ENCODE results near the gene KIAA0930. TPM values are rescaled to one million over a fixed set of nuclear protein-coding genes. Genes with fewer than 3 reads are reported as not detected.

KIAA0930 gene
- total RNA-seq, 1 donor from 2014 or later = 103 TPM

GRCh38 chr22:45235101-45235777 is 5.5 kb downstream of the KIAA0930 start:
- no peaks in the 10 kb centered on the region for H3K27me3 Mint-ChIP-seq (ENCODE audit: low read depth)
- peaks cover 21% of the 10 kb centered on the region for H3K4me1 Mint-ChIP-seq (ENCODE audit: low read depth)
- TF ChIP-seq CTCF (IDR thresholded peaks at IDR 0.05) = no peak
- DNase-seq (ENCODE audit: low spot score) = no peak
- H3K4me3 Mint-ChIP-seq (ENCODE audit: unreplicated experiment) = no peak overlapping the region
- no peak overlapping the region for H3K27ac Mint-ChIP-seq (ENCODE audit: unreplicated experiment)
- peaks cover 3% of the 10 kb centered on the region for H3K36me3 Mint-ChIP-seq (ENCODE audit: low read depth)
- H3K9me3 Mint-ChIP-seq (ENCODE audit: low read depth) = no peaks in the 10 kb centered on the region

- no peak for TF ChIP-seq CTCF (IDR thresholded peaks at IDR 0.05)
- Mint-ChIP-seq H3K36me3 (ENCODE audit: low read depth) (peaks cover 3% of the 10 kb centered on the region), H3K27me3 (ENCODE audit: low read depth) (no peaks in the 10 kb centered on the region), H3K4me3 (ENCODE audit: unreplicated experiment) (no peak overlapping the region), H3K27ac (ENCODE audit: unreplicated experiment) (no peak overlapping the region), H3K4me1 (ENCODE audit: low read depth) (peaks cover 11% of the 10 kb centered on the region), H3K9me3 (ENCODE audit: low read depth) (no peaks in the 10 kb centered on the region)
- no peak for DNase-seq (ENCODE audit: low spot score)
These were observed 6.9 kb downstream of the KIAA0930 start for GRCh38 chr22:45233827-45234226.

DNA sequence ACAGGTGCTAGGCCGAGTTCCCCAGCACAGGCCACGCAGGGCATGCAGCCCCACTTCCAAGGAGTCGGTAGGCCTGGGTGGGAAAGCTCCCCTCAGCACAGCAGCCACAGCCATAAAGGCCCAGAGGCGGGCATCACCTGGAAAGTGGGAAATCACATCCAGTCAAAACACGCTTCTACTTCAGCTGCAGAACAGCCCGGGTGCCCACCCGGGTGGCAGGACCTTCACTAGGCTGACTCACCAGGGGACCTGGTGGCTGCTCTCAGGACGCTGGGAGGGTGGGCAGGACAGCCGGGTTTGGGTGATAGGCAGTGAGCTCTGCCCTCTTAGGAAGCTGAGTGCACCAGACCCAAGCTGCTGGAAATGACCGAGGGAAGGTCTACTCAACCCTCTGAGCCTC is 7.3 kb downstream of the KIAA0930 start:
- Mint-ChIP-seq H3K27me3 (ENCODE audit: low read depth) (no peaks in the 10 kb centered on the region), H3K36me3 (ENCODE audit: low read depth) (peaks cover 1% of the 10 kb centered on the region), H3K4me1 (ENCODE audit: low read depth) (peaks cover 9% of the 10 kb centered on the region), H3K9me3 (ENCODE audit: low read depth) (no peaks in the 10 kb centered on the region), H3K4me3 (ENCODE audit: unreplicated experiment) (no peak overlapping the region), H3K27ac (ENCODE audit: unreplicated experiment) (no peak overlapping the region)
- no peak for TF ChIP-seq CTCF (IDR thresholded peaks at IDR 0.05)
- no peak for DNase-seq (ENCODE audit: low spot score)

- no peak overlapping the region for H3K27ac Mint-ChIP-seq (ENCODE audit: unreplicated experiment)
- H3K36me3 Mint-ChIP-seq (ENCODE audit: low read depth) = no peaks in the 10 kb centered on the region
- no peaks in the 10 kb centered on the region for H3K9me3 Mint-ChIP-seq (ENCODE audit: low read depth)
- TF ChIP-seq CTCF (IDR thresholded peaks at IDR 0.05) = no peak
- DNase-seq (ENCODE audit: low spot score) = no peak
- H3K4me1 Mint-ChIP-seq (ENCODE audit: low read depth) = peaks cover 12% of the 10 kb centered on the region
- H3K27me3 Mint-ChIP-seq (ENCODE audit: low read depth) = no peaks in the 10 kb centered on the region
- no peak overlapping the region for H3K4me3 Mint-ChIP-seq (ENCODE audit: unreplicated experiment)
These were observed 9.4 kb downstream of the KIAA0930 start for GRCh38 chr22:45231293-45231692.

DNA sequence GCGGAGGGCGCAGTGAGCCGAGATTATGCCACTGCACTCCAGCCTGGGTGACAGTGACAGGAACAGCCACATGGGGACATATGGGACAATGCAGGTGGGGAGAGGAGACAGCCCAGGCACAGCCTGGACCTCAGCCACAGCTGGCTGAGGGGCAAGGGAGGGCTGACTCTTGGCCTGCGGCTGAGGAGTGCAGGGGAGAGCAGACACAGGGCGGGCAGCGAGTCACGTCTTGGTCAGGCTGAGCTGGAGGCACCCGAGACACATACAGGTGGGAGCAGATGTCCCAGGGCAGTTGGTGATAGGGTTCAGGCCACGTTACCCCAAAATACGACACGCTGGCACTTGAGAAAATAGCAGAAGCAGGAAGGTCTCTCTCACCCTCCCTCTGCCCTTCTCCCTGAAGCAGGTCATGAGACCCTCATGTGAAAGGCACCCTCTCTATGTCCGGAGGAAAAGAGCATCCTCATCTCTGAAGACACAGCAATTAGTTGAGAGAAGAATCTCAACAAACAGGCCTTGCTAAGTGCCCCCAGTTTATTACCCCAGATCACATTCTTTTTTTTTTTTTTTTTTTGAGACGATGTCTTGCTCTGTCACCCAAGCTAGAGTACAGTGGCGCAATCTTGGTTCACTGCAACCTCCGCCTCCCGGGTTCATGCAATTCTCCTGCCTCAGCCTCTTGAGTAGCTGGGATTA is 10.5 kb downstream of the KIAA0930 start:
- peaks cover 20% of the 10 kb centered on the region for H3K4me1 Mint-ChIP-seq (ENCODE audit: low read depth)
- no peaks in the 10 kb centered on the region for H3K27me3 Mint-ChIP-seq (ENCODE audit: low read depth)
- no peak overlapping the region for H3K4me3 Mint-ChIP-seq (ENCODE audit: unreplicated experiment)
- H3K36me3 Mint-ChIP-seq (ENCODE audit: low read depth) = no peaks in the 10 kb centered on the region
- H3K27ac Mint-ChIP-seq (ENCODE audit: unreplicated experiment) = no peak overlapping the region
- H3K9me3 Mint-ChIP-seq (ENCODE audit: low read depth) = no peaks in the 10 kb centered on the region
- DNase-seq (ENCODE audit: low spot score) = no peak
- TF ChIP-seq CTCF (IDR thresholded peaks at IDR 0.05) = no peak

Data from chondrocyte (in vitro differentiated cells).